ENCODE results near the gene ZNF576. TPM values are rescaled to one million over a fixed set of nuclear protein-coding genes. Genes with fewer than 3 reads are reported as not detected.

The ZNF576 gene
- total and polyA plus RNA-seq, 9 of the 15 experiments (the other 6 are each of a cell fraction or from before 2014, with no cell fraction given), result 6.8 to 18.2 (median 12.2) TPM

DNA sequence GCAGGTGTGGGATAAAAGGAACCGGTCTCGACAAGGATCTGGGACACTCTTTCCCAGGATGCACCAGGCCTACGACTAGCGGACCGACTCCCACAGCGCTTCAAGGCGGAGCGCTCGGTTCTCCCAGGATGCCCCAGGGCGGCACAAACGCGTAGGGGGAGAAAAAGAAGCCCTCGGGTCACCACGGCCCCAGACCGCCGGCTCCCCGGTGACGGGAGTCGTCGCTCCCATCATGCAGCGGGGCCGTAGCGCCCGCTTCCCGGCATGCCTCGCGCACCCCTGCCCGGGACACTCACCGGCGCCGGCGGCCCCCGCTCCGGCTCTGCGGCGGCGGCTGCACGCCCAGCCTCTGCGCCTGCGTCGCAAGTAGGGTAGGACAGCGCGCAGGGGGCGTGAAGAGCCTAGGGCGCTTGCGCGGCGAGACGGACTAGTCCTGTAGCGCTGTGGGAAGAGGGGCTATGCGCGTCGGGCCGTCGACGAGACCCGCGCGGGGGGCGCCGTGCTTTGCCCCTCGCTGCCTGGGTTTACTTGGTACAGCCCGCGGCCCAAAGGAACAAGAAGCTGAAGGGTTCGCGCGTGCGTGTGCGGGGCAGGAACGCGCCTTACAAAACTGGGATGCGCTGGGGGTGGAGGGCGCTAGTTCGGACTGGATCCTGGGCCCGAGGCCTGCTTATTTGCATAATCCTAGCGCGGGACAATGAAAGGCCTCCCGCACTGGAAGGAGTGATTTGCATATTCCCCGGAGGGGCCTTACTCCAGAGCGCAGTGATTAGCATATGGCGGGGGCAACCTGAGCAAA lies 23.1 kb downstream of the ZNF576 start, which contains the start of gene ZNF428 (continued):
- TF ChIP-seq, protein P1, sequence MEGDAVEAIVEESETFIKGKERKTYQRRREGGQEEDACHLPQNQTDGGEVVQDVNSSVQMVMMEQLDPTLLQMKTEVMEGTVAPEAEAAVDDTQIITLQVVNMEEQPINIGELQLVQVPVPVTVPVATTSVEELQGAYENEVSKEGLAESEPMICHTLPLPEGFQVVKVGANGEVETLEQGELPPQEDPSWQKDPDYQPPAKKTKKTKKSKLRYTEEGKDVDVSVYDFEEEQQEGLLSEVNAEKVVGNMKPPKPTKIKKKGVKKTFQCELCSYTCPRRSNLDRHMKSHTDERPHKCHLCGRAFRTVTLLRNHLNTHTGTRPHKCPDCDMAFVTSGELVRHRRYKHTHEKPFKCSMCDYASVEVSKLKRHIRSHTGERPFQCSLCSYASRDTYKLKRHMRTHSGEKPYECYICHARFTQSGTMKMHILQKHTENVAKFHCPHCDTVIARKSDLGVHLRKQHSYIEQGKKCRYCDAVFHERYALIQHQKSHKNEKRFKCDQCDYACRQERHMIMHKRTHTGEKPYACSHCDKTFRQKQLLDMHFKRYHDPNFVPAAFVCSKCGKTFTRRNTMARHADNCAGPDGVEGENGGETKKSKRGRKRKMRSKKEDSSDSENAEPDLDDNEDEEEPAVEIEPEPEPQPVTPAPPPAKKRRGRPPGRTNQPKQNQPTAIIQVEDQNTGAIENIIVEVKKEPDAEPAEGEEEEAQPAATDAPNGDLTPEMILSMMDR (IDR thresholded peaks at IDR 0.05 in 2 of 3, conservative IDR thresholded peaks at IDR 0.05 in 1 of 3; ENCODE audit: insufficient read depth in 2 of 3, low read depth in 1 of 3, low read length in 3 of 3), result no peak
- TF ChIP-seq E2F3 (CRISPR knock-in tag; IDR thresholded peaks at IDR 0.05) (no peak), EZH2 (IDR thresholded peaks at IDR 0.05; ENCODE audit: borderline replicate concordance, low read depth, low read length) (no peak), TAF1 (IDR thresholded peaks at IDR 0.05; ENCODE audit: control insufficient read depth, extremely low read depth, insufficient read depth, low read length, severe bottlenecking) (peak; percentile 64), GABPB1 (CRISPR knock-in tag; IDR thresholded peaks at IDR 0.05) (no peak), MTA2 (IDR thresholded peaks at IDR 0.05; ENCODE audit: low read depth) (no peak), ZNF398 (CRISPR knock-in tag; IDR thresholded peaks at IDR 0.05) (no peak), NR4A1 (CRISPR knock-in tag; IDR thresholded peaks at IDR 0.05) (no peak), NR4A1 (tag; IDR thresholded peaks at IDR 0.05) (peak; percentile 38; the same call in 1 of the 2 replicates), KDM4B (IDR thresholded peaks at IDR 0.05; ENCODE audit: borderline replicate concordance in 2 of 2, low read depth in 1 of 2) (peak in 1 of 2 experiments; percentile 32; a peak in 1 of 4 replicates), KHSRP (IDR thresholded peaks at IDR 0.05) (no peak), POLR2A (conservative IDR thresholded peaks at IDR 0.05) (peak; percentile 92), HLTF (IDR thresholded peaks at IDR 0.05) (no peak), CEBPG (CRISPR knock-in tag; IDR thresholded peaks at IDR 0.05) (no peak; the same call in 1 of the 2 replicates), CEBPG (tag; conservative IDR thresholded peaks at IDR 0.05 in 1 of 2, IDR thresholded peaks at IDR 0.05 in 1 of 2) (no peak)
- TF ChIP-seq, protein P2, sequence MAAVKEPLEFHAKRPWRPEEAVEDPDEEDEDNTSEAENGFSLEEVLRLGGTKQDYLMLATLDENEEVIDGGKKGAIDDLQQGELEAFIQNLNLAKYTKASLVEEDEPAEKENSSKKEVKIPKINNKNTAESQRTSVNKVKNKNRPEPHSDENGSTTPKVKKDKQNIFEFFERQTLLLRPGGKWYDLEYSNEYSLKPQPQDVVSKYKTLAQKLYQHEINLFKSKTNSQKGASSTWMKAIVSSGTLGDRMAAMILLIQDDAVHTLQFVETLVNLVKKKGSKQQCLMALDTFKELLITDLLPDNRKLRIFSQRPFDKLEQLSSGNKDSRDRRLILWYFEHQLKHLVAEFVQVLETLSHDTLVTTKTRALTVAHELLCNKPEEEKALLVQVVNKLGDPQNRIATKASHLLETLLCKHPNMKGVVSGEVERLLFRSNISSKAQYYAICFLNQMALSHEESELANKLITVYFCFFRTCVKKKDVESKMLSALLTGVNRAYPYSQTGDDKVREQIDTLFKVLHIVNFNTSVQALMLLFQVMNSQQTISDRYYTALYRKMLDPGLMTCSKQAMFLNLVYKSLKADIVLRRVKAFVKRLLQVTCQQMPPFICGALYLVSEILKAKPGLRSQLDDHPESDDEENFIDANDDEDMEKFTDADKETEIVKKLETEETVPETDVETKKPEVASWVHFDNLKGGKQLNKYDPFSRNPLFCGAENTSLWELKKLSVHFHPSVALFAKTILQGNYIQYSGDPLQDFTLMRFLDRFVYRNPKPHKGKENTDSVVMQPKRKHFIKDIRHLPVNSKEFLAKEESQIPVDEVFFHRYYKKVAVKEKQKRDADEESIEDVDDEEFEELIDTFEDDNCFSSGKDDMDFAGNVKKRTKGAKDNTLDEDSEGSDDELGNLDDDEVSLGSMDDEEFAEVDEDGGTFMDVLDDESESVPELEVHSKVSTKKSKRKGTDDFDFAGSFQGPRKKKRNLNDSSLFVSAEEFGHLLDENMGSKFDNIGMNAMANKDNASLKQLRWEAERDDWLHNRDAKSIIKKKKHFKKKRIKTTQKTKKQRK (IDR thresholded peaks at IDR 0.05; ENCODE audit: borderline replicate concordance, low read depth, low read length), result no peak
- TF ChIP-seq, protein P3, sequence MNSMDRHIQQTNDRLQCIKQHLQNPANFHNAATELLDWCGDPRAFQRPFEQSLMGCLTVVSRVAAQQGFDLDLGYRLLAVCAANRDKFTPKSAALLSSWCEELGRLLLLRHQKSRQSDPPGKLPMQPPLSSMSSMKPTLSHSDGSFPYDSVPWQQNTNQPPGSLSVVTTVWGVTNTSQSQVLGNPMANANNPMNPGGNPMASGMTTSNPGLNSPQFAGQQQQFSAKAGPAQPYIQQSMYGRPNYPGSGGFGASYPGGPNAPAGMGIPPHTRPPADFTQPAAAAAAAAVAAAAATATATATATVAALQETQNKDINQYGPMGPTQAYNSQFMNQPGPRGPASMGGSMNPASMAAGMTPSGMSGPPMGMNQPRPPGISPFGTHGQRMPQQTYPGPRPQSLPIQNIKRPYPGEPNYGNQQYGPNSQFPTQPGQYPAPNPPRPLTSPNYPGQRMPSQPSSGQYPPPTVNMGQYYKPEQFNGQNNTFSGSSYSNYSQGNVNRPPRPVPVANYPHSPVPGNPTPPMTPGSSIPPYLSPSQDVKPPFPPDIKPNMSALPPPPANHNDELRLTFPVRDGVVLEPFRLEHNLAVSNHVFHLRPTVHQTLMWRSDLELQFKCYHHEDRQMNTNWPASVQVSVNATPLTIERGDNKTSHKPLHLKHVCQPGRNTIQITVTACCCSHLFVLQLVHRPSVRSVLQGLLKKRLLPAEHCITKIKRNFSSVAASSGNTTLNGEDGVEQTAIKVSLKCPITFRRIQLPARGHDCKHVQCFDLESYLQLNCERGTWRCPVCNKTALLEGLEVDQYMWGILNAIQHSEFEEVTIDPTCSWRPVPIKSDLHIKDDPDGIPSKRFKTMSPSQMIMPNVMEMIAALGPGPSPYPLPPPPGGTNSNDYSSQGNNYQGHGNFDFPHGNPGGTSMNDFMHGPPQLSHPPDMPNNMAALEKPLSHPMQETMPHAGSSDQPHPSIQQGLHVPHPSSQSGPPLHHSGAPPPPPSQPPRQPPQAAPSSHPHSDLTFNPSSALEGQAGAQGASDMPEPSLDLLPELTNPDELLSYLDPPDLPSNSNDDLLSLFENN (IDR thresholded peaks at IDR 0.05; ENCODE audit: low read depth in 2 of 2, low read length in 2 of 2), result no peak
